ENCODE results near the gene KMT5C.

Gene KMT5C

GRCh38 chr19:55311397-55311796 lies 28.3 kb upstream of the KMT5C start:
- no peaks in the 10 kb centered on the region for H3K4me1 ChIP-seq (ENCODE audit: insufficient read depth, low read length, poor library complexity, severe bottlenecking)
- H3K79me2 ChIP-seq (ENCODE audit: insufficient read depth, low read length), result no peaks in the 10 kb centered on the region
- no peak overlapping the region for H3K4me3 ChIP-seq (ENCODE audit: low read length, poor library complexity, severe bottlenecking)
- no peak overlapping the region for H2AFZ ChIP-seq (ENCODE audit: low read length)
- no peaks in the 10 kb centered on the region for H4K20me1 ChIP-seq (ENCODE audit: insufficient read depth, low read length, poor library complexity, severe bottlenecking)
- H3F3A ChIP-seq (ENCODE audit: low read depth), result no peaks in the 10 kb centered on the region
- no peak overlapping the region for H3K9ac ChIP-seq (ENCODE audit: low read depth, low read length, poor library complexity, severe bottlenecking)
- H3K4me2 ChIP-seq (ENCODE audit: low read depth, low read length, poor library complexity, severe bottlenecking), result no peak overlapping the region
- no peak for TF ChIP-seq CTCF (conservative IDR thresholded peaks at IDR 0.05; ENCODE audit: low read length)
- TF ChIP-seq EZH2phosphoT487 (IDR thresholded peaks at IDR 0.05; ENCODE audit: borderline replicate concordance), result no peak
- no peaks in the 10 kb centered on the region for H3K9me3 ChIP-seq (ENCODE audit: insufficient read depth, low read depth, low read length)
- no peaks in the 10 kb centered on the region for H3K36me3 ChIP-seq (ENCODE audit: insufficient read depth, low read length)
- H3K9me2 ChIP-seq (replicated peaks; ENCODE audit: low read depth, low read length), result no peaks in the 10 kb centered on the region
- no peaks in the 10 kb centered on the region for H3K27me3 ChIP-seq (ENCODE audit: insufficient read depth, low read length, poor library complexity, severe bottlenecking)

GRCh38 chr19:55311797-55312196 lies 27.9 kb upstream of the KMT5C start:
- Histone ChIP-seq H3K27me3 (ENCODE audit: insufficient read depth, low read length, poor library complexity, severe bottlenecking) (no peaks in the 10 kb centered on the region), H3K9me2 (replicated peaks; ENCODE audit: low read depth, low read length) (no peaks in the 10 kb centered on the region), H3K9ac (ENCODE audit: low read depth, low read length, poor library complexity, severe bottlenecking) (no peak overlapping the region), H3K79me2 (ENCODE audit: insufficient read depth, low read length) (no peaks in the 10 kb centered on the region), H3K4me3 (ENCODE audit: low read length, poor library complexity, severe bottlenecking) (no peak overlapping the region), H3K4me1 (ENCODE audit: insufficient read depth, low read length, poor library complexity, severe bottlenecking) (no peaks in the 10 kb centered on the region), H3F3A (ENCODE audit: low read depth) (no peaks in the 10 kb centered on the region), H4K20me1 (ENCODE audit: insufficient read depth, low read length, poor library complexity, severe bottlenecking) (no peaks in the 10 kb centered on the region), H3K9me3 (ENCODE audit: insufficient read depth, low read depth, low read length) (no peaks in the 10 kb centered on the region), H3K36me3 (ENCODE audit: insufficient read depth, low read length) (no peaks in the 10 kb centered on the region), H3K4me2 (ENCODE audit: low read depth, low read length, poor library complexity, severe bottlenecking) (no peak overlapping the region), H2AFZ (ENCODE audit: low read length) (no peak overlapping the region)
- TF ChIP-seq CTCF (conservative IDR thresholded peaks at IDR 0.05; ENCODE audit: low read length) (no peak), EZH2phosphoT487 (IDR thresholded peaks at IDR 0.05; ENCODE audit: borderline replicate concordance) (no peak)

GRCh38 chr19:55312621-55313512 lies 26.8 kb upstream of the KMT5C start:
- H3K9ac ChIP-seq (ENCODE audit: low read depth, low read length, poor library complexity, severe bottlenecking), result no peak overlapping the region
- no peaks in the 10 kb centered on the region for H3K27me3 ChIP-seq (ENCODE audit: insufficient read depth, low read length, poor library complexity, severe bottlenecking)
- no peaks in the 10 kb centered on the region for H3K79me2 ChIP-seq (ENCODE audit: insufficient read depth, low read length)
- no peak overlapping the region for H3K4me2 ChIP-seq (ENCODE audit: low read depth, low read length, poor library complexity, severe bottlenecking)
- H3K4me3 ChIP-seq (ENCODE audit: low read length, poor library complexity, severe bottlenecking), result no peak overlapping the region
- TF ChIP-seq CTCF (conservative IDR thresholded peaks at IDR 0.05; ENCODE audit: low read length), result no peak
- no peak for TF ChIP-seq EZH2phosphoT487 (IDR thresholded peaks at IDR 0.05; ENCODE audit: borderline replicate concordance)
- no peaks in the 10 kb centered on the region for H3K9me2 ChIP-seq (replicated peaks; ENCODE audit: low read depth, low read length)
- H3K36me3 ChIP-seq (ENCODE audit: insufficient read depth, low read length), result no peaks in the 10 kb centered on the region
- no peaks in the 10 kb centered on the region for H3F3A ChIP-seq (ENCODE audit: low read depth)
- H3K9me3 ChIP-seq (ENCODE audit: insufficient read depth, low read depth, low read length), result no peaks in the 10 kb centered on the region
- H3K4me1 ChIP-seq (ENCODE audit: insufficient read depth, low read length, poor library complexity, severe bottlenecking), result no peaks in the 10 kb centered on the region
- no peak overlapping the region for H2AFZ ChIP-seq (ENCODE audit: low read length)
- no peaks in the 10 kb centered on the region for H4K20me1 ChIP-seq (ENCODE audit: insufficient read depth, low read length, poor library complexity, severe bottlenecking)
